ENCODE results near the gene CCDC57. TPM values are rescaled to one million over a fixed set of nuclear protein-coding genes. Genes with fewer than 3 reads are reported as not detected.

CCDC57 gene
- total RNA-seq, 1 donor from 2014 or later: 37.2 TPM

DNA sequence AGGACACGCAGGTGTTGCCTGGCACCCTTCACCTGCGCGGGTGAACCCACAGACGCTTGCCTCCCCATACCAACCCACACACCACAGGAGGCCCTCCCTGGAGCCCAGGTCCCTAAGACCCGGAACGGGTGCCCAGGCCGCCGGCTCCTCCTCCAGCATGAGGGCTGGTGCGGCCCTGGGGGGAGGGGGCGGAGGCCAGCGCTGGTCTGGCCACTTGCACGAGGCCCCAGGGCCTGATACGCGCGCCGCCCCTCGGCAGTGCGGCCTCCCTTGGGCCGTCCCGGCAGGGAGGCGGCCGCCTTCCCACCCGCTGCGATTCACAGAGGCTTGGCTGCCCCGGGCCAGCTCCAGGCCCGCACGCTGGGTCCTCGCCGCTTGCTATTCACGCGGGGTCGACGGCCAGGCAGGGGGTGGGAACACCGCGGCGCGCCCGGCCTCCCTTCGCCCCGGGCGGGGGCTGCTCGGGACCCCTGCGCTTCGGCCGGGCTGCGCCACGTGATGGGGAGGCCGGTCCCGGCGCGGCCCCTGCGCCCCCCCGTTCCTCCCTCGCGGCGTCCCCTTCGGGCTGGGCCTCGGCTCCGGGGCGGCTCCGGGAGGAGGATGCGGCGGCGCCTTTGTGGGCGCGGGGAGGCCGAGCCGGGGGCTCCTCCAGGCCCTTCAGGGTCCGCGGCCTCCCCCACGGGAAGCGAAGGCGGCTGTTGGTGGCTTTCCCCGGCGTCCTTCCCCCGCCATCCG, 115.3 kb downstream of the CCDC57 start:
- H3K9me3 Mint-ChIP-seq (ENCODE audit: unreplicated experiment): no peaks in the 10 kb centered on the region
- H3K27me3 Mint-ChIP-seq (ENCODE audit: unreplicated experiment): peaks cover 7% of the 10 kb centered on the region
- no peaks in the 10 kb centered on the region for H3K4me1 Mint-ChIP-seq (ENCODE audit: unreplicated experiment)
- peak; percentile 62 for DNase-seq (ENCODE audit: low spot score)
- TF ChIP-seq, protein P1, sequence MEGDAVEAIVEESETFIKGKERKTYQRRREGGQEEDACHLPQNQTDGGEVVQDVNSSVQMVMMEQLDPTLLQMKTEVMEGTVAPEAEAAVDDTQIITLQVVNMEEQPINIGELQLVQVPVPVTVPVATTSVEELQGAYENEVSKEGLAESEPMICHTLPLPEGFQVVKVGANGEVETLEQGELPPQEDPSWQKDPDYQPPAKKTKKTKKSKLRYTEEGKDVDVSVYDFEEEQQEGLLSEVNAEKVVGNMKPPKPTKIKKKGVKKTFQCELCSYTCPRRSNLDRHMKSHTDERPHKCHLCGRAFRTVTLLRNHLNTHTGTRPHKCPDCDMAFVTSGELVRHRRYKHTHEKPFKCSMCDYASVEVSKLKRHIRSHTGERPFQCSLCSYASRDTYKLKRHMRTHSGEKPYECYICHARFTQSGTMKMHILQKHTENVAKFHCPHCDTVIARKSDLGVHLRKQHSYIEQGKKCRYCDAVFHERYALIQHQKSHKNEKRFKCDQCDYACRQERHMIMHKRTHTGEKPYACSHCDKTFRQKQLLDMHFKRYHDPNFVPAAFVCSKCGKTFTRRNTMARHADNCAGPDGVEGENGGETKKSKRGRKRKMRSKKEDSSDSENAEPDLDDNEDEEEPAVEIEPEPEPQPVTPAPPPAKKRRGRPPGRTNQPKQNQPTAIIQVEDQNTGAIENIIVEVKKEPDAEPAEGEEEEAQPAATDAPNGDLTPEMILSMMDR (IDR thresholded peaks at IDR 0.05; ENCODE audit: unreplicated experiment): no peak
- peaks cover 3% of the 10 kb centered on the region for H3K36me3 Mint-ChIP-seq (ENCODE audit: low read depth, unreplicated experiment)
- H3K4me3 Mint-ChIP-seq (ENCODE audit: unreplicated experiment): peak overlapping the region; percentile 37
- H3K27ac Mint-ChIP-seq (ENCODE audit: unreplicated experiment): no peak overlapping the region

DNA sequence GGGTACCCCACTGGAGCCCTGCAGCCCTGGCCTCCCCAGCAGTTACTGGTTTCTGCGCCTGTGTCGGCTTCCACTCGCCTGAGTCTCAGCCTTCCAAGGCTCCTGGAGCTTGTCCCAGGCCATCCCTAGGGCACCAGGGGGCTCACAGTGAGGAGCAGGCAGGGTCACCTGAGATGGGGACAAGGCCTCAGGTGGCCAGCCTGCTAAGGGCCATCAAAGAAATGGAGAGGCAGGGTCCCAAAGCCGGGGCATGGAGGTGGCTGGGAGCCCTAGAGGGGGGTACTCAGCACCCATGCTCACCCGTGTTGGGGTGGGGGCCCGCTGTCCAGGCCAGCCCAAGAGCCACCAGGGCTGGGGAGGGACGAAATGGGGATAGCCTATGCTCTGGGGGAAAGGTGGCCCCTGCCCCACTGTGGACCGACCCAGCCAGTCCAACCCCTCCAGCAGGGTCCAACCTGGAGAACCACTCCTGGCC, 115.9 kb downstream of the CCDC57 start:
- Mint-ChIP-seq H3K27ac (ENCODE audit: unreplicated experiment) (no peak overlapping the region), H3K27me3 (ENCODE audit: unreplicated experiment) (peaks cover 5% of the 10 kb centered on the region), H3K4me3 (ENCODE audit: unreplicated experiment) (peak overlapping the region; percentile 37), H3K9me3 (ENCODE audit: unreplicated experiment) (no peaks in the 10 kb centered on the region), H3K4me1 (ENCODE audit: unreplicated experiment) (no peaks in the 10 kb centered on the region), H3K36me3 (ENCODE audit: low read depth, unreplicated experiment) (peaks cover 3% of the 10 kb centered on the region)
- TF ChIP-seq, protein P1 (IDR thresholded peaks at IDR 0.05; ENCODE audit: unreplicated experiment): no peak
- no peak for DNase-seq (ENCODE audit: low spot score)

DNA sequence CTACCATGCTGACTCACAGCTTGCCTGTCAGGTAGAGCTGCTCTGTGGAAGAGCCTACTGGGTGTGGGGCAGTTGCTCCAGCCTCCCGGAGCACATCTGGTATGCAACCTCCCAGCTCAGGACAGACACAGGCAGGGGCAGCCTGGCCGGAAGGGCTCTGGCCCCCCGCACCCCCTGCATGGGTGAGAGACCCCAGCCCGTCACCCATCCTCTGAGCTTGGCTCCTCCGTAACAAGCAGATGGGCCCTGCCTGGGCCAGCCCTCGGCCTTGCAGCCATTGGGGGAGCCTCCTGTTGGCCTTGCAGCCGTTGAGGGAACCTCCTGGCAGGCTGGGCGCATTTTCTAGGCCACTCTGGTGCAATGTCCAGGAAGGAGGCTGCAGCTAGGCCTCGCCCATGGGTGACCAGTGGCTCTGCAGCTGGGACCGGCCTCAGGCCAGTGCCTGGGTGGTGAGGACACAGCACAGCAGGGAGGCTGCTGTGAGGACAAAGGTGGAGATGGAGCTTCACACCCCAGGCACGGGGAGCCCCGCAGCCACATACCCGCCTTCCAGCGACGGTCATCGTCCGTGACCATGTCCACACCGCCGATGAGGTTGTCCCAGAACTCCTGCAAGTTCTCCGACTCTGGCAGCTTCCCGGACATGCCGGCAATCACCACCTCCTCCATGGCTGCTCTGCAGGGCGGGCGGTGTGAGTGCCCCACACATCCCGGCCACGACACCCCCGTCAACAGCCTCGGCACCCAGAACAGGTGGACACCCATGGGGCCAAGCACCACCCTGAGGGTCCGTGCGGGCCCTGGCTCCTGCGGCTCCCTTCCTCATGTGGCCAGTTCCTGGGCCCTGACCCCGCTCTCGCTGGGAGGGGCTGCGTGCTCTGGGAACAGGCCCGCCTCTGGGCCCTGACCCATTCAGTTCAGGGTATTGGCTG, 116.6 kb downstream of the CCDC57 start:
- Mint-ChIP-seq H3K4me3 (ENCODE audit: unreplicated experiment) (peak overlapping the region; percentile 74), H3K27ac (ENCODE audit: unreplicated experiment) (no peak overlapping the region), H3K36me3 (ENCODE audit: low read depth, unreplicated experiment) (peaks cover 3% of the 10 kb centered on the region), H3K9me3 (ENCODE audit: unreplicated experiment) (no peaks in the 10 kb centered on the region), H3K4me1 (ENCODE audit: unreplicated experiment) (no peaks in the 10 kb centered on the region), H3K27me3 (ENCODE audit: unreplicated experiment) (peaks cover 5% of the 10 kb centered on the region)
- TF ChIP-seq, protein P1 (IDR thresholded peaks at IDR 0.05; ENCODE audit: unreplicated experiment): no peak
- no peak for DNase-seq (ENCODE audit: low spot score)

DNA sequence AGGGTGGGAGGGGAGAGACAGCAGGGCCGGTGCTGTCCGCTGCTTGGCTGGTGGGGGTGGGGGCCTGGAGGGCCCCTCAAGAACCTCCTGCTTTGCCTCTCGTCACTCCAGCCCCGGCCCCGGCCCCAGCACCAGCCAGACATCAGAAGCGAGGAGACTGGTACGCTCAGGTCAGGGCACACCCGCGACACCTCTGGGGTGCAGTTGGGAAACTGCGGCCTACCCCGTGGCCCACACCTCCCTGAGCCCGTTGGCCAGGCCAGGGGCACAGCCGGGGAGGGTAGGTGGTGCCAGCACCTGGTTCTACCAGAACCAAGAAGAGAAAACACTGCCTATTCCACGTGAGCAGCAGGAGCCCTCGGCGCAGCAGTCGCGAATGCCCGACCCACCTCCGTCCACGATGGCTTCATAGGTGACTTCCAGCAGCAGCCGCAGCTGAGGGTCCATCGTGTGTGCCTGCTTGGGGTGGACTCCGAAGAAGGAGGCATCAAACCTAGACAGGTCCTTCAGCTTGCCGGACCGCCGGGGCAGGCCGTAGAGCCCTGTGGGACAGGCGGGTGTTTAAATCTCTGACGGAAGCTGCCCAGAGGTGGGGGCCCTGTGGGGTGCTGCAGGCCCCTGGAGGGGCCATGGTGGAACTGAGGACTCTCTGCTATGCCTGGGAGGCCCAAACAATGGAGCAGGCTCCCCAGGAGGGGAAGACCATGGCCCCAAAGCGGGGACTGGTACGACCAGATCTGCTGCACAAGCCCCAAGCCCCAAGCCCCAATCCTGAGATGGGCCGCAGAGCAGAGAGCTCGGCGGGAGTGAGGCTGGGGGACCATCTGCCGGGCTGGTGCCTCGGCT, 117.5 kb downstream of the CCDC57 start:
- H3K4me3 Mint-ChIP-seq (ENCODE audit: unreplicated experiment): no peak overlapping the region
- no peak overlapping the region for H3K27ac Mint-ChIP-seq (ENCODE audit: unreplicated experiment)
- DNase-seq (ENCODE audit: low spot score): no peak
- H3K27me3 Mint-ChIP-seq (ENCODE audit: unreplicated experiment): peaks cover 4% of the 10 kb centered on the region
- TF ChIP-seq, protein P1 (IDR thresholded peaks at IDR 0.05; ENCODE audit: unreplicated experiment): no peak
- H3K36me3 Mint-ChIP-seq (ENCODE audit: low read depth, unreplicated experiment): peaks cover 3% of the 10 kb centered on the region
- no peaks in the 10 kb centered on the region for H3K9me3 Mint-ChIP-seq (ENCODE audit: unreplicated experiment)
- H3K4me1 Mint-ChIP-seq (ENCODE audit: unreplicated experiment): no peaks in the 10 kb centered on the region

Data from endothelial cell (in vitro differentiated cells).